GM12878 (cell line): ENCODE data around the gene SPEM2. TPM values are rescaled to one million over a fixed set of nuclear protein-coding genes. Genes with fewer than 3 reads are reported as not detected.
"Not testable (repeated sequence)": the region's sequence is repeated elsewhere in the genome, so short reads cannot be mapped to it uniquely, and the experiment has no call there.

ENCODE experiments used
- ATAC-seq: fragments of 200-7000 bp; cut with Tn5 transposase; 3 replicates; pipeline ENCODE4 v1.9.1; 2020; ENCODE audit warnings: mild to moderate bottlenecking, moderate library complexity
- BruUV-seq: library from RNA; stranded (reverse); fragments of 400-500 nt; replicated peaks from 2 replicates; lab custom pipeline; 2021; lab: Mats Ljungman, UMichigan
- CTCF ChIA-PET: fragments of 300-600 bp; sonication (Branson Sonifier 250); formaldehyde crosslinking; extraction: SDS; loops from one replicate; lab custom pipeline; 2021; ENCODE audit warnings: inconsistent platforms; lab: Yijun Ruan, JAX
- POLR2A ChIA-PET: fragments of 350-600 bp; formaldehyde crosslinking; extraction: SDS; loops from one replicate; lab custom pipeline; 2021; ENCODE audit warnings: inconsistent platforms; lab: Charles Lee
- RAD21 ChIA-PET: fragments of 300-600 bp; sonication (Branson Sonifier 250); formaldehyde crosslinking; loops from one replicate; lab custom pipeline; 2023; ENCODE audit warnings: antibody characterized with exemption; ENCODE audit not compliant: unreplicated experiment; lab: Charles Lee
- SMC1A ChIA-PET: fragments of 300-600 bp; sonication (Branson Sonifier 250); formaldehyde crosslinking; loops from one replicate; lab custom pipeline; 2023; ENCODE audit not compliant: unreplicated experiment, uncharacterized antibody; lab: Charles Lee
- DNase-seq: peaks from one replicate; pipeline ENCODE4 v3.0.0-alpha.2; 2011; ENCODE audit warnings: low read depth, low spot score
- FAIRE-seq: peaks from 3 replicates; lab custom pipeline; 2011; peaks lifted over from hg19 to GRCh38; lab: Jason Lieb, UNC
- H2AFZ ChIP-seq: 2 replicates; pipeline ENCODE4 v1.6.0; 2011; ENCODE audit warnings: low read depth, low read length, control low read depth; ENCODE audit not compliant: control insufficient read depth
- H3K27ac ChIP-seq: 2 replicates; pipeline ENCODE4 v1.5.1; 2011; ENCODE audit warnings: control low read depth; ENCODE audit not compliant: control insufficient read depth, insufficient read depth
- H3K27me3 ChIP-seq, 2 experiments: replicated peaks in 1 of 2; 2 replicates each; pipeline versions ENCODE4 v1.6.0 to v1.6.1; 2011; ENCODE audit warnings: low read length in 1 of 2; ENCODE audit not compliant: control insufficient read depth in 2 of 2, insufficient read depth in 2 of 2
- H3K36me3 ChIP-seq, 2 experiments: 2 replicates each; pipeline ENCODE4 v1.5.1; 2011; ENCODE audit warnings: low read length in 1 of 2; ENCODE audit not compliant: control insufficient read depth in 2 of 2, insufficient read depth in 2 of 2
- H3K4me1 ChIP-seq: 2 replicates; pipeline ENCODE4 v1.6.1; 2011; ENCODE audit warnings: mild to moderate bottlenecking, low read length, moderate library complexity, mixed read lengths; ENCODE audit not compliant: control insufficient read depth, insufficient read depth
- H3K4me2 ChIP-seq: 2 replicates; pipeline ENCODE4 v1.6.0; 2011; ENCODE audit warnings: control low read depth; ENCODE audit not compliant: control insufficient read depth, insufficient read depth
- H3K4me3 ChIP-seq: fragments of 200-600 bp; sonication (generic); 2 replicates; pipeline ENCODE4 v1.5.1; 2016
- H3K79me2 ChIP-seq: 2 replicates; pipeline ENCODE4 v1.6.0; 2011; ENCODE audit warnings: low read length; ENCODE audit not compliant: control insufficient read depth, insufficient read depth
- H3K9ac ChIP-seq: 2 replicates; pipeline ENCODE4 v1.8.0; 2011; ENCODE audit warnings: low read length, control low read depth, mixed read lengths; ENCODE audit not compliant: control insufficient read depth, insufficient read depth
- H3K9me3 ChIP-seq: replicated peaks from 3 replicates; pipeline ENCODE4 v1.5.1; 2011; ENCODE audit warnings: mild to moderate bottlenecking, low read length; ENCODE audit not compliant: control insufficient read depth, insufficient read depth
- H4K20me1 ChIP-seq: 2 replicates; pipeline ENCODE4 v1.6.0; 2011; ENCODE audit not compliant: control insufficient read depth, insufficient read depth
- WGBS: methylation state at CpG from one replicate; pipeline ENCODE4 v1.1.6; 2016; ENCODE audit warnings: low lambda C conversion rate; ENCODE audit not compliant: insufficient replicate concordance, insufficient coverage; ENCODE audit errors: missing lambda C conversion rate; 5-methylcytosine and 5-hydroxymethylcytosine counted together
- in situ Hi-C: fragments of 300-500 bp; cut with MboI; formaldehyde crosslinking; loops from 9 replicates; pipeline ENCODE4 v1.14.3; 2018; ENCODE audit warnings: mixed read lengths
- intact Hi-C: fragments of 100-400 bp; cut with micrococcal nuclease; formaldehyde crosslinking; loops from one replicate; pipeline ENCODE4 v1.14.2; 2022; ENCODE audit not compliant: unreplicated experiment
- polyA plus RNA-seq, 11 experiments: library from polyadenylated mRNA; depleted of rRNA in 4 of 11; unstranded in 6 of 11; stranded (reverse) in 5 of 11; fragments of >200 nt; fragmentation: Nextera tagmentation in 4 of 11; fragmentation: Illumina TruSeq in 1 of 11; extraction: Ambion mirVana in 4 of 11; extraction: Trizol in 1 of 11; gene quantifications; 1 replicate in 1 of 11; 2 replicates in 10 of 11; pipeline versions ENCODE4 v1.2.1 to v1.2.3, GENCODE V29; 2011 to 2016; ENCODE audit warnings: inconsistent platforms in 2 of 11, missing spikeins in 2 of 11, low read depth in 1 of 11
- total RNA-seq, 4 experiments: library from RNA; depleted of rRNA in 3 of 4; stranded (reverse); fragments of >200 nt in 3 of 4; fragmentation: Illumina TruSeq in 1 of 4; extraction: Trizol in 1 of 4; gene quantifications; 2 replicates each; pipeline versions ENCODE4 v1.2.1 to v1.2.3, GENCODE V29; 2013 to 2021
- TF ChIP-seq, protein P1 (sequence below): fragments of 450-650 bp; IDR thresholded peaks from 2 replicates; pipeline ENCODE4 v1.6.1; 2016; ENCODE audit warnings: mild to moderate bottlenecking, moderate library complexity, borderline replicate concordance
- TF ChIP-seq, protein P2 (sequence below): IDR thresholded peaks from 2 replicates; pipeline ENCODE4 v1.6.1; 2012; ENCODE audit warnings: mild to moderate bottlenecking, low read depth, low read length

The SPEM2 gene
- total and polyA plus RNA-seq, 10 of the 15 experiments (the other 5 are each of a cell fraction or from before 2014, with no cell fraction given): not detected

DNA sequence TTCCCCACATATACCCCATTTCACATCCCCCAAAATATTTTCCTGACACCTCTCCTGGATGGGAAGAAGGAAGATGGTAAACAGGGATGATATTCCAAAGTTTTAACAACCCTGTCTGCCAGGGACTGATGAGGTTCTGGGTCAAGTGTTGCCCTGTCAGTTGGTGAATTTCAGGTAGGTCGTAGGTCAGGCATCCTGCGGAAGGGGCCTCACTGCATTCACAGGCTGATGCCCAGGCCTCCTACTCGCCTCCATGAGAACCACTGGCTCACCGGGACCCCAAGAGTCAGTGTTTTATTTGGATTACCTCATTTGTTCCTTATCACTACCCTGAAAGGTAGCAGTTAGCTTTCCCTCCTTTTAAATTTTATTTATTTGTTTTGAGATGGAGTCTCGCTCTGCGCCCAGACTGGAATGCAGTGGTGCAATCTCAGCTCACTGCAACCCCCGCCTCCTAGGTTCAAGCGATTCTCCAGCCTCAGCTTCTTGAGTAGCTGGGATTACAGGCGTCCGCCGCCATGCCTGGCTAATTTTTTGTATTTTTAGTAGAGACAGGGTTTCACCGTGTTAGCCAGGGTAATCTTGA lies 43.5 kb downstream of the SPEM2 start:
- H2AFZ ChIP-seq: no peak overlapping the region
- H3K4me1 ChIP-seq: no peaks in the 10 kb centered on the region; the same call in 1 of the 2 replicates
- H3K79me2 ChIP-seq: no peaks in the 10 kb centered on the region
- ATAC-seq (no peak), FAIRE-seq (no peak), DNase-seq (no peak)
- 83% methylated on average over 12 of the region's 12 CpGs for WGBS
- no peaks in the 10 kb centered on the region for H3K27me3 ChIP-seq
- TF ChIP-seq, protein P1, sequence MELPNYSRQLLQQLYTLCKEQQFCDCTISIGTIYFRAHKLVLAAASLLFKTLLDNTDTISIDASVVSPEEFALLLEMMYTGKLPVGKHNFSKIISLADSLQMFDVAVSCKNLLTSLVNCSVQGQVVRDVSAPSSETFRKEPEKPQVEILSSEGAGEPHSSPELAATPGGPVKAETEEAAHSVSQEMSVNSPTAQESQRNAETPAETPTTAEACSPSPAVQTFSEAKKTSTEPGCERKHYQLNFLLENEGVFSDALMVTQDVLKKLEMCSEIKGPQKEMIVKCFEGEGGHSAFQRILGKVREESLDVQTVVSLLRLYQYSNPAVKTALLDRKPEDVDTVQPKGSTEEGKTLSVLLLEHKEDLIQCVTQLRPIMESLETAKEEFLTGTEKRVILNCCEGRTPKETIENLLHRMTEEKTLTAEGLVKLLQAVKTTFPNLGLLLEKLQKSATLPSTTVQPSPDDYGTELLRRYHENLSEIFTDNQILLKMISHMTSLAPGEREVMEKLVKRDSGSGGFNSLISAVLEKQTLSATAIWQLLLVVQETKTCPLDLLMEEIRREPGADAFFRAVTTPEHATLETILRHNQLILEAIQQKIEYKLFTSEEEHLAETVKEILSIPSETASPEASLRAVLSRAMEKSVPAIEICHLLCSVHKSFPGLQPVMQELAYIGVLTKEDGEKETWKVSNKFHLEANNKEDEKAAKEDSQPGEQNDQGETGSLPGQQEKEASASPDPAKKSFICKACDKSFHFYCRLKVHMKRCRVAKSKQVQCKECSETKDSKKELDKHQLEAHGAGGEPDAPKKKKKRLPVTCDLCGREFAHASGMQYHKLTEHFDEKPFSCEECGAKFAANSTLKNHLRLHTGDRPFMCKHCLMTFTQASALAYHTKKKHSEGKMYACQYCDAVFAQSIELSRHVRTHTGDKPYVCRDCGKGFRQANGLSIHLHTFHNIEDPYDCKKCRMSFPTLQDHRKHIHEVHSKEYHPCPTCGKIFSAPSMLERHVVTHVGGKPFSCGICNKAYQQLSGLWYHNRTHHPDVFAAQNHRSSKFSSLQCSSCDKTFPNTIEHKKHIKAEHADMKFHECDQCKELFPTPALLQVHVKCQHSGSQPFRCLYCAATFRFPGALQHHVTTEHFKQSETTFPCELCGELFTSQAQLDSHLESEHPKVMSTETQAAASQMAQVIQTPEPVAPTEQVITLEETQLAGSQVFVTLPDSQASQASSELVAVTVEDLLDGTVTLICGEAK: no peak
- TF ChIP-seq, protein P2, sequence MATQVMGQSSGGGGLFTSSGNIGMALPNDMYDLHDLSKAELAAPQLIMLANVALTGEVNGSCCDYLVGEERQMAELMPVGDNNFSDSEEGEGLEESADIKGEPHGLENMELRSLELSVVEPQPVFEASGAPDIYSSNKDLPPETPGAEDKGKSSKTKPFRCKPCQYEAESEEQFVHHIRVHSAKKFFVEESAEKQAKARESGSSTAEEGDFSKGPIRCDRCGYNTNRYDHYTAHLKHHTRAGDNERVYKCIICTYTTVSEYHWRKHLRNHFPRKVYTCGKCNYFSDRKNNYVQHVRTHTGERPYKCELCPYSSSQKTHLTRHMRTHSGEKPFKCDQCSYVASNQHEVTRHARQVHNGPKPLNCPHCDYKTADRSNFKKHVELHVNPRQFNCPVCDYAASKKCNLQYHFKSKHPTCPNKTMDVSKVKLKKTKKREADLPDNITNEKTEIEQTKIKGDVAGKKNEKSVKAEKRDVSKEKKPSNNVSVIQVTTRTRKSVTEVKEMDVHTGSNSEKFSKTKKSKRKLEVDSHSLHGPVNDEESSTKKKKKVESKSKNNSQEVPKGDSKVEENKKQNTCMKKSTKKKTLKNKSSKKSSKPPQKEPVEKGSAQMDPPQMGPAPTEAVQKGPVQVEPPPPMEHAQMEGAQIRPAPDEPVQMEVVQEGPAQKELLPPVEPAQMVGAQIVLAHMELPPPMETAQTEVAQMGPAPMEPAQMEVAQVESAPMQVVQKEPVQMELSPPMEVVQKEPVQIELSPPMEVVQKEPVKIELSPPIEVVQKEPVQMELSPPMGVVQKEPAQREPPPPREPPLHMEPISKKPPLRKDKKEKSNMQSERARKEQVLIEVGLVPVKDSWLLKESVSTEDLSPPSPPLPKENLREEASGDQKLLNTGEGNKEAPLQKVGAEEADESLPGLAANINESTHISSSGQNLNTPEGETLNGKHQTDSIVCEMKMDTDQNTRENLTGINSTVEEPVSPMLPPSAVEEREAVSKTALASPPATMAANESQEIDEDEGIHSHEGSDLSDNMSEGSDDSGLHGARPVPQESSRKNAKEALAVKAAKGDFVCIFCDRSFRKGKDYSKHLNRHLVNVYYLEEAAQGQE: no peak
- SMC1A ChIA-PET: no interaction called here
- H3K27ac ChIP-seq: no peak overlapping the region
- no TSS peak for BruUV-seq
- no peak overlapping the region for H3K4me2 ChIP-seq
- intact Hi-C loops (no loop called here), in situ Hi-C loops (no loop called here)
- CTCF ChIA-PET: no interaction called here
- peaks cover 0 to 3% of the 10 kb centered on the region in 2 experiments; a peak in 3 of 4 replicates for H3K36me3 ChIP-seq
- H3K9me3 ChIP-seq: no peaks in the 10 kb centered on the region
- no peak overlapping the region for H3K9ac ChIP-seq
- H4K20me1 ChIP-seq: no peaks in the 10 kb centered on the region
- POLR2A ChIA-PET: no interaction called here
- RAD21 ChIA-PET: no interaction called here
- no peak overlapping the region for H3K4me3 ChIP-seq

DNA sequence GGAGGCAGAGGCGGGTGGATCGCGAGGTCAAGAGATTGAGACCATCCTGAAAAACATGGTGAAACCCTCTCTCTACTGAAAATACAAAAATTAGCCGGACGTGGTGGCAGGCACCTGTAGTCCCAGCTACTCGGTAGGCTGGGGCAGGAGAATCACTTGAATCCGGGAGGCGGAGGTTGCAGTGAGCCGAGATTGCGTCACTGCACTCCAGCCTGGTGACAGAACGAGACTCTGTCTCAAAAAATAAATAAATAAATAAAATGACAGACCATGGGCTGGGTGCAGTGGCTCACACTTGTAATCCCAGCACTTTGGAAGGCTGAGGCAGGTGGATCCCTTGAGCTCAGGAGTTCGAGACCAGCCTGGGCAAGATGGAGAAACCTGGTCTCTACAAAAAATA lies 44.4 kb downstream of the SPEM2 start:
- H3K9me3 ChIP-seq, in situ Hi-C loops, H3K27me3 ChIP-seq, H3K4me1 ChIP-seq, ATAC-seq, SMC1A ChIA-PET, RAD21 ChIA-PET, H2AFZ ChIP-seq, H3K36me3 ChIP-seq, H3K4me2 ChIP-seq, BruUV-seq, DNase-seq, H3K4me3 ChIP-seq, intact Hi-C loops, H3K79me2 ChIP-seq, H3K9ac ChIP-seq, H3K27ac ChIP-seq, H4K20me1 ChIP-seq, FAIRE-seq: not testable (repeated sequence)
- POLR2A ChIA-PET: interaction anchor here (1.8 kb wide), 1 partner anchor 10 kb away, joined by 8 read pairs; the partner anchor contains the start of gene ZBTB4
- CTCF ChIA-PET: interaction anchor here (1.6 kb wide), 1 partner anchor 45 kb away, joined by 3 read pairs; no protein-coding TSS in a partner anchor
- 88% methylated on average over 12 of the region's 12 CpGs for WGBS
